Hepatocyte (in vitro differentiated cells): Measurements from ENCODE around the gene CC2D2A.

Experiments
- CTCF ChIP-seq: fragments of 200-600 bp; sonication (generic); IDR thresholded peaks from 2 replicates; pipeline ENCODE4 v1.5.1; 2016; ENCODE audit warnings: antibody characterized with exemption, mild to moderate bottlenecking; ENCODE audit not compliant: poor library complexity
- EZH2 ChIP-seq: fragments of 200-600 bp; sonication (generic); IDR thresholded peaks from 2 replicates; pipeline ENCODE4 v1.6.1; 2016; ENCODE audit warnings: antibody characterized with exemption, mild to moderate bottlenecking, borderline replicate concordance
- EZH2phosphoT487 ChIP-seq: fragments of 200-600 bp; sonication (generic); IDR thresholded peaks from one replicate; pipeline ENCODE4 v1.6.1; 2018; ENCODE audit warnings: antibody characterized with exemption, mild to moderate bottlenecking, low read depth, moderate library complexity; ENCODE audit not compliant: unreplicated experiment, severe bottlenecking

GRCh38 chr4:15547392-15547791 is 77.7 kb downstream of the CC2D2A start:
- no peak for TF ChIP-seq CTCF
- no peak for TF ChIP-seq EZH2phosphoT487
- no peak for TF ChIP-seq EZH2
